Breast epithelium (tissue), 4 donors: Measurements from ENCODE around the gene RPS10. TPM values are rescaled to one million over a fixed set of nuclear protein-coding genes. Genes with fewer than 3 reads are reported as not detected.

Experiments
- DNase-seq, 2 donors: peaks; one replicate each; pipeline ENCODE4 v3.0.0-alpha.2; 2019; ENCODE audit warnings: low spot score in 2 of 2
- H3K27ac ChIP-seq, 2 donors: fragments of 200-600 bp; sonication (generic) in 1 of 2; one replicate each; pipeline ENCODE4 v1.5.1; 2016 to 2019; ENCODE audit warnings: mild to moderate bottlenecking in 1 of 2
- H3K27me3 ChIP-seq, 2 donors: fragments of 200-600 bp; sonication (generic) in 1 of 2; one replicate each; pipeline versions ENCODE4 v1.5.1 to v1.6.0; 2017 to 2019; ENCODE audit warnings: control low read depth in 1 of 2, mild to moderate bottlenecking in 1 of 2
- H3K36me3 ChIP-seq: fragments of 200-600 bp; one replicate; pipeline ENCODE4 v1.5.1; 2019
- H3K4me1 ChIP-seq, 2 donors: fragments of 200-600 bp; sonication (generic); one replicate each; pipeline ENCODE4 v1.5.1; 2016 to 2019; ENCODE audit warnings: control low read depth in 1 of 2
- H3K4me3 ChIP-seq, 3 donors: fragments of 200-600 bp; sonication (generic); 1 replicate in 2 of 3; 2 replicates in 1 of 3; pipeline ENCODE4 v1.5.1; 2016 to 2019; ENCODE audit warnings: mild to moderate bottlenecking in 3 of 3, moderate library complexity in 2 of 3
- H3K9me3 ChIP-seq, 2 donors: fragments of 200-600 bp; sonication (generic) in 1 of 2; one replicate each; pipeline ENCODE4 v1.5.1; 2016 to 2019; ENCODE audit warnings: control low read depth in 1 of 2
- POLR2A ChIP-seq: fragments of 450-650 bp; IDR thresholded peaks from one replicate; pipeline ENCODE4 v1.6.1; 2016; ENCODE audit warnings: antibody characterized with exemption, mild to moderate bottlenecking, moderate library complexity
- POLR2AphosphoS5 ChIP-seq, 3 donors: sonication (generic); formaldehyde crosslinking; IDR thresholded peaks; one replicate each; pipeline ENCODE4 v1.6.1; 2017; ENCODE audit warnings: antibody characterized with exemption in 3 of 3
- intact Hi-C: fragments of 100-400 bp; cut with DNase I; formaldehyde crosslinking; loops from one replicate; pipeline ENCODE4 v1.15.1; 2023; ENCODE audit warnings: low total_unique reads
- total RNA-seq, 3 donors: library from RNA; depleted of rRNA; stranded (reverse); fragments of >200 nt; gene quantifications; one replicate each; pipeline ENCODE4 v1.1.0, GENCODE V29; 2016
- TF ChIP-seq, protein P1 (sequence below), 3 donors: fragments of 450-650 bp; IDR thresholded peaks; one replicate each; pipeline ENCODE4 v1.5.1; 2016 to 2017; ENCODE audit warnings: antibody characterized with exemption in 3 of 3, mild to moderate bottlenecking in 3 of 3, moderate library complexity in 3 of 3

RPS10 gene
- total RNA-seq, 3 donors from 2014 or later = 2,573 to 5,786 (median 4,399) TPM

DNA sequence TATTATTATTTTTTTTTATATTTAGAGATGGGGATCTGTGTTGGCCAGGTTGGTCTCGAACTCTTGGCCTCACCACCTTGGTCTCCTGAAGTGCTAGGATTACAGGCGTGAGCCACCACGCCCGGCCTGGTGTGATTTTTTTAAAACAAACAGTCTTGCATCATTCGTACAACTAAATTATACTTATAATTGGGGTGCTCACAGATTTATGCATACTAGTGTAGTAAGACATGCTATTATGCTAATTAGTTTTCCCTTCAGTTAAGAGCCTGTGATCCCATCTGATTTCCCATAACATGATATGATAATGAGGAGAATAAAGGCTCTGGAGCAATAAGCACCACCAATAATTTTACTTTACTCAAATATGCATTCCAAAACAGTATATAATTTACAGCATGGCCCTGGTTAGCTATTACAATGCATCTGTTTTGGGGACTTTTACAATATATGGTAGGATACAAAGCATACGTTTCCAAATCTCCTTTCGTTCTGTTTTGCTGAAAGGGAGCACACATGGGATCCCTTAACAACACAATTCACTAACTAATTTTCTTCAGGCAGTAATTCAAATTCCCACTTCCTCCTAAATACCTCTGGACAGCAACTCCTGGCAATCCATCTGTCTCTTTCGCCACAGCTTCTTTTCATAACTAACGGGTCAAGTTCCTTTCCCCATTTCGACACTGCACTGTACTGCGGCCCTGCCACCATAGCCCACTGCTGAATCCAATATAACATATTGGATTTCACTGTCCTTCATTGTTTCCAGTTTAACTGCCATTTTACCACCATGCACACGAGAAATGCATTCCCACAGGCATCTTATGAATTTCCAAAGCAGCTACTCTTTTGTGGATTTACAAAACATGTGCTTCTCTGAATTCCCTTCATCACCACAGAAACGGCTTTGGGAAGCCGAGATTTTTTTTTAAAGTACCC is 35.1 kb downstream of the RPS10 start:
- Histone ChIP-seq H3K4me3 (peak overlapping the region; percentile 85 to 95 (median 93)), H3K4me1 (no peaks in the 10 kb centered on the region), H3K36me3 (no peaks in the 10 kb centered on the region), H3K27me3 (no peaks in the 10 kb centered on the region), H3K9me3 (no peaks in the 10 kb centered on the region), H3K27ac (peak overlapping the region; percentile 23 to 30)
- no peak for DNase-seq
- TF ChIP-seq POLR2AphosphoS5 (IDR thresholded peaks at IDR 0.05) = no peak
- no peak for TF ChIP-seq POLR2A
- intact Hi-C loops = no loop called here

- Histone ChIP-seq H3K27me3 (no peaks in the 10 kb centered on the region), H3K9me3 (no peaks in the 10 kb centered on the region), H3K4me3 (no peak overlapping the region), H3K4me1 (no peaks in the 10 kb centered on the region), H3K27ac (no peak overlapping the region), H3K36me3 (no peaks in the 10 kb centered on the region)
- DNase-seq = no peak
- intact Hi-C loops = no loop called here
- TF ChIP-seq POLR2AphosphoS5 (IDR thresholded peaks at IDR 0.05) = no peak
- no peak for TF ChIP-seq POLR2A
- TF ChIP-seq, protein P1, sequence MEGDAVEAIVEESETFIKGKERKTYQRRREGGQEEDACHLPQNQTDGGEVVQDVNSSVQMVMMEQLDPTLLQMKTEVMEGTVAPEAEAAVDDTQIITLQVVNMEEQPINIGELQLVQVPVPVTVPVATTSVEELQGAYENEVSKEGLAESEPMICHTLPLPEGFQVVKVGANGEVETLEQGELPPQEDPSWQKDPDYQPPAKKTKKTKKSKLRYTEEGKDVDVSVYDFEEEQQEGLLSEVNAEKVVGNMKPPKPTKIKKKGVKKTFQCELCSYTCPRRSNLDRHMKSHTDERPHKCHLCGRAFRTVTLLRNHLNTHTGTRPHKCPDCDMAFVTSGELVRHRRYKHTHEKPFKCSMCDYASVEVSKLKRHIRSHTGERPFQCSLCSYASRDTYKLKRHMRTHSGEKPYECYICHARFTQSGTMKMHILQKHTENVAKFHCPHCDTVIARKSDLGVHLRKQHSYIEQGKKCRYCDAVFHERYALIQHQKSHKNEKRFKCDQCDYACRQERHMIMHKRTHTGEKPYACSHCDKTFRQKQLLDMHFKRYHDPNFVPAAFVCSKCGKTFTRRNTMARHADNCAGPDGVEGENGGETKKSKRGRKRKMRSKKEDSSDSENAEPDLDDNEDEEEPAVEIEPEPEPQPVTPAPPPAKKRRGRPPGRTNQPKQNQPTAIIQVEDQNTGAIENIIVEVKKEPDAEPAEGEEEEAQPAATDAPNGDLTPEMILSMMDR (IDR thresholded peaks at IDR 0.05) = no peak
These were observed 36.8 kb downstream of the RPS10 start for GRCh38 chr6:34389034-34389433.

- no peak for TF ChIP-seq POLR2A
- TF ChIP-seq POLR2AphosphoS5 (IDR thresholded peaks at IDR 0.05) = no peak
- TF ChIP-seq, protein P1 (IDR thresholded peaks at IDR 0.05) = no peak
- Histone ChIP-seq H3K27ac (no peak overlapping the region), H3K4me1 (no peaks in the 10 kb centered on the region), H3K27me3 (no peaks in the 10 kb centered on the region), H3K36me3 (no peaks in the 10 kb centered on the region), H3K4me3 (no peak overlapping the region), H3K9me3 (no peaks in the 10 kb centered on the region)
- intact Hi-C loops = no loop called here
- DNase-seq = no peak
These were observed 37.4 kb downstream of the RPS10 start for GRCh38 chr6:34388421-34388820.

- DNase-seq = no peak
- Histone ChIP-seq H3K27me3 (no peaks in the 10 kb centered on the region), H3K9me3 (no peaks in the 10 kb centered on the region), H3K27ac (no peak overlapping the region), H3K4me3 (no peak overlapping the region), H3K4me1 (no peaks in the 10 kb centered on the region), H3K36me3 (no peaks in the 10 kb centered on the region)
- intact Hi-C loops = no loop called here
- TF ChIP-seq, protein P1 (IDR thresholded peaks at IDR 0.05) = no peak
- TF ChIP-seq POLR2AphosphoS5 (IDR thresholded peaks at IDR 0.05) (no peak), POLR2A (no peak)
These were observed 39.3 kb downstream of the RPS10 start for GRCh38 chr6:34386316-34387137.

GRCh38 chr6:34385793-34386195 is 40.1 kb downstream of the RPS10 start:
- H3K4me3 ChIP-seq = no peak overlapping the region
- intact Hi-C loops = no loop called here
- H3K27me3 ChIP-seq = no peaks in the 10 kb centered on the region
- DNase-seq = no peak
- no peaks in the 10 kb centered on the region for H3K36me3 ChIP-seq
- H3K9me3 ChIP-seq = no peaks in the 10 kb centered on the region
- TF ChIP-seq, protein P1 (IDR thresholded peaks at IDR 0.05) = no peak
- no peak for TF ChIP-seq POLR2A
- no peak for TF ChIP-seq POLR2AphosphoS5 (IDR thresholded peaks at IDR 0.05)
- H3K4me1 ChIP-seq = no peaks in the 10 kb centered on the region
- no peak overlapping the region for H3K27ac ChIP-seq
